PC-3 (cell line): ENCODE measurements around the gene PTCH1. TPM values are rescaled to one million over a fixed set of nuclear protein-coding genes. Genes with fewer than 3 reads are reported as not detected.

Experiments
- ATAC-seq: fragments of 200-7000 bp; cut with Tn5 transposase; 2 replicates; pipeline ENCODE4 v1.9.1; 2020; ENCODE audit warnings: mild to moderate bottlenecking, moderate library complexity
- BruUV-seq: library from RNA; stranded (reverse); fragments of 400-500 nt; replicated peaks from 2 replicates; lab custom pipeline; 2021; lab: Mats Ljungman, UMichigan
- CTCF ChIA-PET: fragments of 300-600 bp; sonication (Branson Sonifier 250); formaldehyde crosslinking; loops from one replicate; lab custom pipeline; 2022; ENCODE audit warnings: antibody characterized with exemption; lab: Charles Lee
- POLR2A ChIA-PET: fragments of 300-600 bp; sonication (Branson Sonifier 250); formaldehyde crosslinking; loops from one replicate; lab custom pipeline; 2022; ENCODE audit warnings: antibody characterized with exemption; ENCODE audit not compliant: unreplicated experiment; lab: Charles Lee
- DNase-seq: peaks from one replicate; pipeline ENCODE4 v3.0.0-alpha.2; 2015
- H2AFZ ChIP-seq: fragments of 300-600 bp; sonication (generic); 2 replicates; pipeline ENCODE4 v1.6.0; 2016; ENCODE audit warnings: antibody characterized with exemption, low read length
- H3F3A ChIP-seq: fragments of 300-600 bp; sonication (generic); one replicate; pipeline ENCODE4 v1.6.0; 2017; ENCODE audit warnings: antibody characterized with exemption, low read length, control low read depth, mild to moderate bottlenecking; ENCODE audit not compliant: unreplicated experiment
- H3K27ac ChIP-seq: fragments of 300-600 bp; sonication (generic); 2 replicates; pipeline ENCODE4 v1.5.1; 2016; ENCODE audit warnings: mild to moderate bottlenecking, low read length
- H3K27me3 ChIP-seq: fragments of 300-600 bp; sonication (generic); 2 replicates; pipeline ENCODE4 v1.6.1; 2016; ENCODE audit warnings: low read length, mixed read lengths
- H3K36me3 ChIP-seq: fragments of 300-600 bp; sonication (generic); 2 replicates; pipeline ENCODE4 v1.6.1; 2016; ENCODE audit warnings: low read depth, mixed run types, low read length, mixed read lengths
- H3K4me1 ChIP-seq: fragments of 300-600 bp; sonication (generic); 2 replicates; pipeline ENCODE4 v1.5.1; 2016; ENCODE audit warnings: low read length; ENCODE audit not compliant: insufficient read depth
- H3K4me2 ChIP-seq: fragments of 300-600 bp; sonication (generic); 2 replicates; pipeline ENCODE4 v1.6.0; 2016; ENCODE audit warnings: low read length
- H3K4me3 ChIP-seq: fragments of 300-600 bp; sonication (generic); 2 replicates; pipeline ENCODE4 v1.5.1; 2016; ENCODE audit warnings: mild to moderate bottlenecking, low read length, mixed read lengths
- H3K79me2 ChIP-seq: fragments of 300-600 bp; sonication (generic); 2 replicates; pipeline ENCODE4 v1.6.1; 2017; ENCODE audit warnings: low read length, mixed read lengths
- H3K9ac ChIP-seq: fragments of 300-600 bp; sonication (generic); 2 replicates; pipeline ENCODE4 v1.6.0; 2016; ENCODE audit warnings: mild to moderate bottlenecking, low read length
- H3K9me2 ChIP-seq: fragments of 300-600 bp; sonication (generic); replicated peaks from 2 replicates; pipeline ENCODE4 v1.6.1; 2016; ENCODE audit warnings: mixed run types, low read length, mixed read lengths
- H3K9me3 ChIP-seq: fragments of 300-600 bp; sonication (generic); 2 replicates; pipeline ENCODE4 v1.6.1; 2016; ENCODE audit warnings: low read length, mixed read lengths
- H4K20me1 ChIP-seq: fragments of 300-600 bp; sonication (generic); 2 replicates; pipeline ENCODE4 v1.6.1; 2016; ENCODE audit warnings: low read length, mixed read lengths
- EZH2 ChIP-seq: fragments of 300-600 bp; sonication (generic); IDR thresholded peaks from one replicate; pipeline ENCODE4 v1.6.1; 2017; ENCODE audit warnings: antibody characterized with exemption, mild to moderate bottlenecking, low read length; ENCODE audit not compliant: unreplicated experiment
- EZH2phosphoT487 ChIP-seq: fragments of 300-600 bp; sonication (generic); IDR thresholded peaks from 2 replicates; pipeline ENCODE4 v1.6.1; 2018; ENCODE audit warnings: mild to moderate bottlenecking, antibody characterized with exemption, low read length, borderline replicate concordance
- intact Hi-C: fragments of 100-400 bp; cut with micrococcal nuclease; formaldehyde crosslinking; loops from 2 replicates; pipeline ENCODE4 v1.9.0; 2023
- total RNA-seq: library from RNA; depleted of rRNA; stranded (reverse); fragments of >200 nt; gene quantifications from 2 replicates; pipeline ENCODE4 v1.2.3, GENCODE V29; 2014
- TF ChIP-seq, protein P1 (sequence below): fragments of 300-600 bp; sonication (generic); conservative IDR thresholded peaks from 2 replicates; pipeline ENCODE4 v1.5.1; 2017; ENCODE audit warnings: antibody characterized with exemption, low read depth, mild to moderate bottlenecking, low read length

PTCH1 gene
- total RNA-seq, 1 experiment from 2014 or later = 0.77 TPM

- Histone ChIP-seq H3K27ac (no peak overlapping the region), H3K4me2 (peak overlapping the region; percentile 97), H3K79me2 (no peaks in the 10 kb centered on the region), H2AFZ (peak overlapping the region; percentile 96), H4K20me1 (no peaks in the 10 kb centered on the region), H3K4me3 (peak overlapping the region; percentile 96), H3K9me2 (no peaks in the 10 kb centered on the region), H3K9me3 (no peaks in the 10 kb centered on the region), H3K36me3 (no peaks in the 10 kb centered on the region), H3F3A (no peaks in the 10 kb centered on the region), H3K4me1 (peaks cover 14% of the 10 kb centered on the region), H3K9ac (peak overlapping the region; percentile 24; the same call in 1 of the 2 replicates), H3K27me3 (no peaks in the 10 kb centered on the region)
- ATAC-seq (no peak), DNase-seq (peak; percentile 21)
- POLR2A ChIA-PET = no interaction called here
- BruUV-seq = no TSS peak
- intact Hi-C loops = loop anchor here (2.0 to 10.0 kb wide), 3 partner anchors 190 to 708 kb away; partner anchors contain the start of gene FANCC
- TF ChIP-seq EZH2 (no peak), EZH2phosphoT487 (no peak)
- TF ChIP-seq, protein P1, sequence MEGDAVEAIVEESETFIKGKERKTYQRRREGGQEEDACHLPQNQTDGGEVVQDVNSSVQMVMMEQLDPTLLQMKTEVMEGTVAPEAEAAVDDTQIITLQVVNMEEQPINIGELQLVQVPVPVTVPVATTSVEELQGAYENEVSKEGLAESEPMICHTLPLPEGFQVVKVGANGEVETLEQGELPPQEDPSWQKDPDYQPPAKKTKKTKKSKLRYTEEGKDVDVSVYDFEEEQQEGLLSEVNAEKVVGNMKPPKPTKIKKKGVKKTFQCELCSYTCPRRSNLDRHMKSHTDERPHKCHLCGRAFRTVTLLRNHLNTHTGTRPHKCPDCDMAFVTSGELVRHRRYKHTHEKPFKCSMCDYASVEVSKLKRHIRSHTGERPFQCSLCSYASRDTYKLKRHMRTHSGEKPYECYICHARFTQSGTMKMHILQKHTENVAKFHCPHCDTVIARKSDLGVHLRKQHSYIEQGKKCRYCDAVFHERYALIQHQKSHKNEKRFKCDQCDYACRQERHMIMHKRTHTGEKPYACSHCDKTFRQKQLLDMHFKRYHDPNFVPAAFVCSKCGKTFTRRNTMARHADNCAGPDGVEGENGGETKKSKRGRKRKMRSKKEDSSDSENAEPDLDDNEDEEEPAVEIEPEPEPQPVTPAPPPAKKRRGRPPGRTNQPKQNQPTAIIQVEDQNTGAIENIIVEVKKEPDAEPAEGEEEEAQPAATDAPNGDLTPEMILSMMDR = no peak
- CTCF ChIA-PET = no interaction called here
These were observed 10.4 kb downstream of the PTCH1 start for GRCh38 chr9:95506428-95506677.

GRCh38 chr9:95505717-95506427 is 10.9 kb downstream of the PTCH1 start:
- no peak for ATAC-seq
- Histone ChIP-seq H3K9ac (peak overlapping the region; percentile 24; the same call in 1 of the 2 replicates), H3K4me3 (peak overlapping the region; percentile 96), H3K4me2 (peak overlapping the region; percentile 97), H3K36me3 (no peaks in the 10 kb centered on the region), H2AFZ (peak overlapping the region; percentile 96), H3K9me3 (no peaks in the 10 kb centered on the region), H3K27ac (no peak overlapping the region), H3K27me3 (no peaks in the 10 kb centered on the region), H3K9me2 (no peaks in the 10 kb centered on the region), H3K4me1 (peaks cover 14% of the 10 kb centered on the region), H4K20me1 (no peaks in the 10 kb centered on the region), H3F3A (no peaks in the 10 kb centered on the region), H3K79me2 (no peaks in the 10 kb centered on the region)
- DNase-seq = peak; percentile 23
- POLR2A ChIA-PET = interaction anchor here (0.6 kb wide), 1 partner anchor 482 kb away, joined by 3 read pairs; no protein-coding TSS in a partner anchor
- intact Hi-C loops = loop anchor here (2.0 to 10.0 kb wide), 4 partner anchors 79 to 709 kb away; partner anchors contain the start of gene FANCC
- CTCF ChIA-PET = no interaction called here
- TF ChIP-seq EZH2phosphoT487 (no peak), EZH2 (no peak)
- TF ChIP-seq, protein P1 = no peak
- no TSS peak for BruUV-seq

DNA sequence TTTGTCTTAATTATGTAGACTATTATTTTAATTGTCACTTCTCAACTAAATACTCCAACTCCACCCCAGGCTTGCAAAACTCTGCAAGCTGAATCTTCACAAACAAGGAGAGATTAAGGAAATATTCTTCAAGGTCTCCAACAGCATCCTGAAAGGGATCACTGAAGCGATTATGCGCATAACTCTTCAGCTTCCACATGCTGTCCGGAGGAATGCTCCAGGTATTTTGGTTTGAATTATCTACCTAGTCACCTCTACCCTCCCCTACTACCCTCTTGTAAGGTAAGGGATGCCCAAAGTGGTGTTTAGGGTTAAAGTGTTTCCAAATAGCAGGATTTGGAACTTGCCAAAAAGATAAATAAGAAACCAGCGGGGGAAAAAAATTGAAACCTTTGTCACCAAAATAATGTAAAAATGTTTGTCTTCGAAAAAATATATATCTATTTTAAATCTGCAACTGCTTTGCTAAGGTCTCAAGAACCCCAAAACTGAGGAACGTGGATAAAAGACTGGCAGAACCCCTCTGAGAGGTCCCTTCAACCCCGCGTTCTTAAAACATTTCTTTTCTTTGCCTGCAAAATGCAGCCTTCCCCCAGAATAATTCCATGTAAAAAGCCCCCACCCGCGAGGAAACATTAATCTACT is 11.6 kb downstream of the PTCH1 start:
- Histone ChIP-seq H3K9me3 (no peaks in the 10 kb centered on the region), H3K4me3 (peak overlapping the region; percentile 96), H3K4me1 (peaks cover 14% of the 10 kb centered on the region), H3K79me2 (no peaks in the 10 kb centered on the region), H3K9me2 (no peaks in the 10 kb centered on the region), H3F3A (no peaks in the 10 kb centered on the region), H4K20me1 (no peaks in the 10 kb centered on the region), H3K4me2 (peak overlapping the region; percentile 84), H3K36me3 (no peaks in the 10 kb centered on the region), H3K9ac (no peak overlapping the region), H3K27me3 (no peaks in the 10 kb centered on the region), H3K27ac (no peak overlapping the region), H2AFZ (no peak overlapping the region)
- ChIA-PET POLR2A (interaction anchor here (0.6 kb wide), 1 partner anchor 481 kb away, joined by 3 read pairs; no protein-coding TSS in a partner anchor), CTCF (no interaction called here)
- intact Hi-C loops = loop anchor here (2.0 to 10.0 kb wide), 3 partner anchors 78 to 710 kb away; no protein-coding TSS in a partner anchor
- DNase-seq = no peak
- ATAC-seq = no peak
- no peak for TF ChIP-seq EZH2phosphoT487
- TF ChIP-seq, protein P1 = no peak
- TF ChIP-seq EZH2 = no peak
- no TSS peak for BruUV-seq
